ENCODE data around the gene EPB41L5.

Gene EPB41L5

DNA sequence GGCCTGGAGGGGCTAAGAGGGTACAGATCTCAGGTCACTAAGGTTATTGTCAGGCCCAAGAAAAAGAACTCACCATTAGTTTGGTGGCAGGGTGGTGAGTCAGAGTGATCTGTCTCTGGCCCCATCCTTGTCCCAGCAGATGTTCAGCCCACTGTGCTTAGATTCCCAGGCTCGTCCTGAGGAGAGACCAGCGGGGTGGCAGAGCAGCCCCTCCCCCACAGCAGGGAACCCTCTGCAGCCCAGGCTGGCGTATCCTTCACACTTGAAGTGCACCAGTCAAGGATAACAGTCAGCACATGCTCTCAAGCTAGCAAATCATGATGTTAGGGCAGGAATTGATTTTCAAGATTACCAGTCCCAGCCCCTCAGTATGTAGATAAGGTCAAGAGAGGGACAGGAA lies 167.2 kb downstream of the EPB41L5 start:
- TF ChIP-seq, protein P1, sequence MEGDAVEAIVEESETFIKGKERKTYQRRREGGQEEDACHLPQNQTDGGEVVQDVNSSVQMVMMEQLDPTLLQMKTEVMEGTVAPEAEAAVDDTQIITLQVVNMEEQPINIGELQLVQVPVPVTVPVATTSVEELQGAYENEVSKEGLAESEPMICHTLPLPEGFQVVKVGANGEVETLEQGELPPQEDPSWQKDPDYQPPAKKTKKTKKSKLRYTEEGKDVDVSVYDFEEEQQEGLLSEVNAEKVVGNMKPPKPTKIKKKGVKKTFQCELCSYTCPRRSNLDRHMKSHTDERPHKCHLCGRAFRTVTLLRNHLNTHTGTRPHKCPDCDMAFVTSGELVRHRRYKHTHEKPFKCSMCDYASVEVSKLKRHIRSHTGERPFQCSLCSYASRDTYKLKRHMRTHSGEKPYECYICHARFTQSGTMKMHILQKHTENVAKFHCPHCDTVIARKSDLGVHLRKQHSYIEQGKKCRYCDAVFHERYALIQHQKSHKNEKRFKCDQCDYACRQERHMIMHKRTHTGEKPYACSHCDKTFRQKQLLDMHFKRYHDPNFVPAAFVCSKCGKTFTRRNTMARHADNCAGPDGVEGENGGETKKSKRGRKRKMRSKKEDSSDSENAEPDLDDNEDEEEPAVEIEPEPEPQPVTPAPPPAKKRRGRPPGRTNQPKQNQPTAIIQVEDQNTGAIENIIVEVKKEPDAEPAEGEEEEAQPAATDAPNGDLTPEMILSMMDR (IDR thresholded peaks at IDR 0.05) = no peak

- TF ChIP-seq, protein P1 (IDR thresholded peaks at IDR 0.05) = no peak
Measured at GRCh38 chr2:120182019-120182560, 169.2 kb downstream of the EPB41L5 start.

- TF ChIP-seq, protein P1 (IDR thresholded peaks at IDR 0.05) = no peak
Measured at GRCh38 chr2:120189189-120189588, 176.3 kb downstream of the EPB41L5 start.

- TF ChIP-seq, protein P1 (IDR thresholded peaks at IDR 0.05) = no peak
Measured at GRCh38 chr2:120192280-120192679, 179.4 kb downstream of the EPB41L5 start.

GRCh38 chr2:120195553-120195952 lies 182.7 kb downstream of the EPB41L5 start:
- TF ChIP-seq, protein P1 (IDR thresholded peaks at IDR 0.05) = no peak

- TF ChIP-seq, protein P1 (IDR thresholded peaks at IDR 0.05) = no peak
Measured at GRCh38 chr2:120203251-120204021, 190.6 kb downstream of the EPB41L5 start.

- TF ChIP-seq, protein P1 (IDR thresholded peaks at IDR 0.05) = no peak
Measured at GRCh38 chr2:120204022-120204405, 191.1 kb downstream of the EPB41L5 start.

Measured in LNCAP (cell line).